ENCODE measurements around the gene TSPAN9.

The TSPAN9 gene, protein sequence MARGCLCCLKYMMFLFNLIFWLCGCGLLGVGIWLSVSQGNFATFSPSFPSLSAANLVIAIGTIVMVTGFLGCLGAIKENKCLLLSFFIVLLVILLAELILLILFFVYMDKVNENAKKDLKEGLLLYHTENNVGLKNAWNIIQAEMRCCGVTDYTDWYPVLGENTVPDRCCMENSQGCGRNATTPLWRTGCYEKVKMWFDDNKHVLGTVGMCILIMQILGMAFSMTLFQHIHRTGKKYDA

DNA sequence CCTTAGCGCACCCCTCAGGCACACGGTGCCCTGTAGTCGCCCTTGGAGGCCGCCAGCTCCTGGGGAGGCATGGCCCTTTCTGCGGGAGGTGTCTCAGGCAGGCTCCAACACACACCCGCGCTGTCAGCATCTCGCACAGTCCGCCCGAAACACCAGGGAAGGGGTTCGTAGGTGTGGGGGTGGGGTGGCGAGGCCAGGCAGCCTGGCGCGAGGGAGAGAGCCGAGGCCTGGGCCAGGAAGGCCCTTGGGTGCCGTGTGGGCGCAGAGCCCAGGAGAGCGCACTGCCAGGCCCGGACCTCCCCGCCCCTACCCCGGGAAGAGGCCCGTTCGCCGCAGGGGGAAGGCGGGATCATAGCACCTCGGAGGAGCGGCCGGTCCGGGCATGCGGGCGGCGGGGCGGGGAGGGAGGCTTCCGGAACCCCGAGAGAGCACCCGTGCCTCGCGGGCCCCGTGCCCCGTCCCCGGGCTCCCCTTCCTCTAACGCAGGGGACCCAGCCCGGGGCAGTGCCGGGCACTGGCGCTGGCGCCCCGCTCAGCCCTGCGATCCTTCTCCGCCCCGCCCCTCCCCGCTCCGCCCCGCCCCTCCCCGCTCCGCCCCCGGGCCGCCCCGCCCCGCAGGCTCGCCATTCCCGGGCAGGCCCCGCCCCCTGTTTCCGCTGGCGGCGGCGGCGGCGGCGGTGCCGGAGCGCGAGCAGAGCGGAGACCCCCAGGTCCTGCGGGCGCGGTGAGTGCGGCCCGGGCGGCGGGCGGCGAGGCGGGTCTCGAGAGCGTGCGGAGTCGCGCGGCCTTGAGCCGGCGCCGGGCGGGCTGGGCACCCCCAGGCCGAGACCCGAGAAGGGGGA is at the start of gene TSPAN9:
TSS of gene TSPAN9 (plus strand) at position 650 of the 842 bp plus-strand sequence. CDS start 123,815 bp downstream, outside the sequence.
- peak; percentile 41 to 75 for DNase-seq

GRCh38 chr12:3028108-3028507 is 49.1 kb upstream of the TSPAN9 start:
- DNase-seq = no peak

GRCh38 chr12:3030821-3031429 is 46.3 kb upstream of the TSPAN9 start:
- no peak for DNase-seq

GRCh38 chr12:3032161-3032560 is 45.0 kb upstream of the TSPAN9 start:
- no peak for DNase-seq

GRCh38 chr12:3032770-3033538 is 44.2 kb upstream of the TSPAN9 start:
- DNase-seq = no peak

GRCh38 chr12:3033539-3033867 is 43.7 kb upstream of the TSPAN9 start:
- DNase-seq = no peak

DNA sequence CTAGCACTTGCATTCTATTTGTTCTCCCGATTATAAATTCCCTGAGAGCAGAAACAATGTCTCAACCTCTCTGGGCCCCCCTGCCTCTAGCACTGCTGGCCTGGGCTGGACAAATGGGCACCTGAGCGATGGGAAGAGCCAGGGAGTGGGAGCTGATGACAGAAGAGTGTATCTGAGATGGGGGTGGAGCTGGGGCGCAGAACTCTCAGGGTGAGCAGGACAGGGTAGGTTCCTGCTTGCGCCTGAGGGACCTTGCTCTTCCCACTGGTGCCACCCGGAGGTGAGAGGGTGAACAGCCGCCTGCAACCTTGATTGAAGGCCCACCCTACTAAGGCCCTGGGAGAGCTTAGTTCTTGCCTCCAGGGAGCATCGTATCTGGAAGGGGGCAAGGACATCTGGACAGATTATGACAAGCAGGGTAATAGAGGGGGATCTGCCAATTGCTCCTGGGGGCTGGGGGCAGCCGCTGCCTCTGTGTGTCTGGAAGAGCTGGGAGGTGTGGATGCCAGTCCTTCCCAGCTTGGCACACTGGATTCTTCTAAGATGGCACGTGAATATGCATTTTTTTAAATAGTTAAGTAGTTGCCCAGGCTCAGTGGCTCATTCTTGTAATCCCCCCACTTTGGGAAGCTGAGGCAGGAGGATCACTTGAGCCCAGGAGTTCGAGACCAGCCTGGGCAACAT is 43.0 kb upstream of the TSPAN9 start:
- DNase-seq = peak in 1 of 2 donors; percentile 16

- DNase-seq = no peak
These were observed 42.0 kb upstream of the TSPAN9 start for GRCh38 chr12:3035171-3035570.

DNA sequence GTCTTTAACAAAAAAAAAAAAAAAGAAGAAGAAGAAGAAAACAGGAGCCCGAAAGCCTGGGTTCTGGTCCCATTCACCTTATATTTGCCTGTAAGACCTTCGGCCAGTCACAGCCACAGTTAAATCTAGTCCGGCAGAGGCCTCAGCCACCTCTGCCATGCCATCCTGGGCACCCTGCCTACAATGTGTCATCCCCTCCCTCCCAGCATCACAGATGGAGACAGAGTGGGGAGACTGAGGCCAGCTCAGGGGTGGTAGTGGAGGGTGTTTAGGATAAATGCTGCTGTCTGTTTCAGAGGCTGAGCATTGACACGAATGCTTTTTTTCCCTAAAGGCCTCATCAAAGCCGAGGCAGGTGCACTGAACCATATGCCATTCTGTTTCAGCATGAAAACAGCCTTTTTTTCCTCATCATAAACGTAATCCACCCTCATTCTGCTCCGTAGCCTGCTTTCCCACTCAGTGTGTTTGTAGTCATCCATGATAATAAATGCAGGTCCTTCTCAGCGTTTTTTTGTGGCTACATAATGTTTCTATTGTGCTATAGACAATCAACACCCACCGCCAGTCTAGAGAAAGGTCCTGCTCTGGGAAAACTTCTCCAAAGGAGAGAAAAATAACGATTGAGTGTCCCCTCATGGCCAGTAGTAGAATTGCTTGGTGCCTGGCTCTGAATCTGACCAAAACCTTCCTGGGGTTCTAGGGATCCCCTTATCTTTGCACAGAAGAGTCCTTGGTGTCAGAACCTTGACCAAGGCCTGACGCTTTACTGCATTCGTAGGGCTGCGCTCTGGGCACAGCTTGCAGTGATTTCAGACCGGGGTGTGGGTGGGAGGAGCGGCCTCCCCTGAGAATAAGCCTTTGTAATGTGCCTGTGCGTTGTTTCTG is 41.1 kb upstream of the TSPAN9 start:
- no peak for DNase-seq

DNA sequence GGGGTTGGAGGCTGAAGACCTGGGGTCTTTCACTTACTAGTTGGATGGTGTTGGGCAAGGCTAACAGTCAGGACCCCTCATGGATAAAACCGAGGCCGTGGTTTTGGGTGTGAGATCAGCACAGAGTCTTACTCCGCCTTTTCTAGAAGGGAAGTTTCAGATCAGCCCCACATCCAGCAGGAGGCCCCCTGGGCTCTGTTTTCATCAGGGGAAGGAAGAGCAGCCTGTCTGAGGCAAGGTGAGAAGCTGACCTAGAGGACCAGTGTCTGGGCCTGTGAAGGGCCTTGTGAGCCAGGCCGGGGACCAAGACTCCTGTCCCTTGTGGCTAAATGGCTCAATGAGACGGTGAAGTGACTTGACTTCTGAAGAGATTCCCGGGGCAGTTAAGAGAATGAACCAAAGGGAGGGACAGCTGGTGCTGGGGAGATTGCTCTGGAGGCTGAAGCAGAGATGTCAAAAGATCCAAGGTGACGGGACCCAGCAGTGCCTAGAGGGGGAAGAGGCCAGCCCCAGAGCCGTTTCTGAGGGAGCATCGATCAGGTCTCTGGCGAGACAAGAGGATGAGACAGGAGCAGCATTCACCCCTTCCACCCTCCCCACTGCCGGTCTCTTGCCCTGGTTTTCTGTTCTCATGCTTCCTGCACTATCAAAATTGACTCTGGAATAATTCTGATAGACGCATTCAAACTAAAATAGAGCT is 40.1 kb upstream of the TSPAN9 start:
- no peak for DNase-seq

GRCh38 chr12:3038166-3038565 is 39.0 kb upstream of the TSPAN9 start:
- DNase-seq = no peak

GRCh38 chr12:3038926-3039510 is 38.2 kb upstream of the TSPAN9 start:
- no peak for DNase-seq

- no peak for DNase-seq
These were observed 37.0 kb upstream of the TSPAN9 start for GRCh38 chr12:3040026-3040656.

GRCh38 chr12:3040663-3041544 is 36.3 kb upstream of the TSPAN9 start:
- no peak for DNase-seq

DNA sequence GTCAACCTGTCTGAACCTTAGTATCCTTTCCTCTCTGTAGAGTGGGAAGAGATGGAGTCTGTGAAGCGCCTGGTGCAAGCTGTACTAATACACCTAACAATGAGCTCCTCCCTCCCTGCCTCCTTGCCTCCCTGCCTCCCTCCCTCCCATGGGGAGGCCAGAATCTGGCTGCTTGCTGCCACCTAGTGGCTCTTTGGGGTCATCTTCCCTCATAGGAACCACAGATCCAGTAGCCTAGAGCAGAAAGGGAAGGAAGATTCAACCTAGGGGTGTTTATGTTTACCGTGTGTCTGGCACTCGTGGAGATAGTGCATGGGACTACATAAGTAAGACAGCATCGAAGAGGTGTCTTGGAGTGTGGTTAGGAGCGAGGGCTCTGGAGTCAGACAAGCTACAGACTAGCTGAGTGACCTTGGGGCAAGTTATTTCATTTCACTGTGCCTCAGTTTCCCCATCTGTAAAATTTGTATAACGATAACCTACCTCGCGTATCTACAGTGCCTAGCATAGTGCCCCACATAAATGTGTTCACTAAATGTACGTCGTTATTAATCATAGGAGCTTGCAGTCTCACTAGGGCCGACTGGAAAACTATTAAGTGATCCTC is 35.5 kb upstream of the TSPAN9 start:
- peak; percentile 41 to 54 for DNase-seq

DNA sequence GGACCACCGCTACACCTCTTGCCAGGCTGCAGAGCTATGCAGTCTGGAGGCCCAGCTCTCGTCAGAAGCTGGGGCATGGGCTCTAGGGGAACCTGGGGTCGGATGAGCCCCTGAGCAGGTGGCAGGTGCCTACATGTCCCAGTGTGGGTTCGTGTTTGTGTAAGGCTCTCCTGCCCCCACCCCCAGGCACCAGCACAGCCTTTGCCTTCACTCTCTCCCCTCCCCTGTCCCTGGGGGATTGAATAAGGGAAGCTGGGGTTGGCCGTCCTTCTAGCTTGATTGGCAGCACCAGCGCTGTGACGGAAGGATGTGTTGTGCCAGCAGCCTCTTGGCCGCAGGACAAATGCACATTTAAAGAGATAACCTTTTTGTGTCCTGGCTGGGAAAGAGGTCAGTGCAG is 34.8 kb upstream of the TSPAN9 start:
- DNase-seq = peak in 1 of 2 donors; percentile 65

- DNase-seq = no peak
These were observed 34.4 kb upstream of the TSPAN9 start for GRCh38 chr12:3042826-3043225.

GRCh38 chr12:3043406-3043805 is 33.8 kb upstream of the TSPAN9 start:
- DNase-seq = no peak

Data from CD4-positive, alpha-beta T cell treated with Interferon alpha-2 for 1 hour (primary cell).